ENCODE measurements around the gene TRPM2.

TRPM2 gene

GRCh38 chr21:44366586-44367211 is 13.3 kb downstream of the TRPM2 start:
- H3K9me3 Mint-ChIP-seq, result peaks cover 3% of the 10 kb centered on the region
- no peak overlapping the region for H3K4me3 Mint-ChIP-seq
- no peaks in the 10 kb centered on the region for H3K4me1 Mint-ChIP-seq (ENCODE audit: low read depth)

GRCh38 chr21:44368711-44369446 is 15.5 kb downstream of the TRPM2 start:
- Mint-ChIP-seq H3K27me3 (no peaks in the 10 kb centered on the region), H3K4me3 (no peak overlapping the region), H3K9me3 (peaks cover 3% of the 10 kb centered on the region), H3K36me3 (ENCODE audit: low read depth) (no peaks in the 10 kb centered on the region), H3K4me1 (ENCODE audit: low read depth) (peaks cover 4% of the 10 kb centered on the region), H3K27ac (no peak overlapping the region)

More at GRCh38 chr21:44366586-44367211, 13.3 kb downstream of the TRPM2 start:
- Mint-ChIP-seq H3K27ac (no peak overlapping the region), H3K36me3 (ENCODE audit: low read depth) (no peaks in the 10 kb centered on the region), H3K27me3 (no peaks in the 10 kb centered on the region)

GRCh38 chr21:44370027-44370735 is 16.8 kb downstream of the TRPM2 start:
- peaks cover 15% of the 10 kb centered on the region for H3K4me1 Mint-ChIP-seq (ENCODE audit: low read depth)
- peaks cover 3% of the 10 kb centered on the region for H3K9me3 Mint-ChIP-seq
- H3K27ac Mint-ChIP-seq, result no peak overlapping the region

GRCh38 chr21:44370786-44371410 is 17.5 kb downstream of the TRPM2 start:
- H3K36me3 Mint-ChIP-seq (ENCODE audit: low read depth), result no peaks in the 10 kb centered on the region
- no peak overlapping the region for H3K4me3 Mint-ChIP-seq
- no peaks in the 10 kb centered on the region for H3K27me3 Mint-ChIP-seq
- peaks cover 22% of the 10 kb centered on the region for H3K4me1 Mint-ChIP-seq (ENCODE audit: low read depth)
- peaks cover 3% of the 10 kb centered on the region for H3K9me3 Mint-ChIP-seq
- H3K27ac Mint-ChIP-seq, result no peak overlapping the region

More at GRCh38 chr21:44370027-44370735, 16.8 kb downstream of the TRPM2 start:
- Mint-ChIP-seq H3K36me3 (ENCODE audit: low read depth) (no peaks in the 10 kb centered on the region), H3K27me3 (no peaks in the 10 kb centered on the region), H3K4me3 (no peak overlapping the region)

GRCh38 chr21:44371596-44371995 is 18.2 kb downstream of the TRPM2 start:
- peaks cover 3% of the 10 kb centered on the region for H3K9me3 Mint-ChIP-seq
- H3K36me3 Mint-ChIP-seq (ENCODE audit: low read depth), result no peaks in the 10 kb centered on the region
- H3K27me3 Mint-ChIP-seq, result no peaks in the 10 kb centered on the region
- H3K4me1 Mint-ChIP-seq (ENCODE audit: low read depth), result peaks cover 29% of the 10 kb centered on the region
- H3K4me3 Mint-ChIP-seq, result no peak overlapping the region
- H3K27ac Mint-ChIP-seq, result no peak overlapping the region

GRCh38 chr21:44372616-44373015 is 19.2 kb downstream of the TRPM2 start:
- no peaks in the 10 kb centered on the region for H3K27me3 Mint-ChIP-seq
- peaks cover 29% of the 10 kb centered on the region for H3K4me1 Mint-ChIP-seq (ENCODE audit: low read depth)
- H3K9me3 Mint-ChIP-seq, result peaks cover 3% of the 10 kb centered on the region
- no peak overlapping the region for H3K27ac Mint-ChIP-seq
- H3K4me3 Mint-ChIP-seq, result no peak overlapping the region
- H3K36me3 Mint-ChIP-seq (ENCODE audit: low read depth), result no peaks in the 10 kb centered on the region

- H3K36me3 Mint-ChIP-seq (ENCODE audit: low read depth), result no peaks in the 10 kb centered on the region
- no peaks in the 10 kb centered on the region for H3K27me3 Mint-ChIP-seq
- peak overlapping the region; percentile 4 for H3K4me3 Mint-ChIP-seq
- peaks cover 3% of the 10 kb centered on the region for H3K9me3 Mint-ChIP-seq
- H3K27ac Mint-ChIP-seq, result no peak overlapping the region
- peaks cover 29% of the 10 kb centered on the region for H3K4me1 Mint-ChIP-seq (ENCODE audit: low read depth)
These were observed 21.3 kb downstream of the TRPM2 start for GRCh38 chr21:44374601-44375280.

- peaks cover 29% of the 10 kb centered on the region for H3K4me1 Mint-ChIP-seq (ENCODE audit: low read depth)
- H3K27ac Mint-ChIP-seq, result no peak overlapping the region
- H3K36me3 Mint-ChIP-seq (ENCODE audit: low read depth), result no peaks in the 10 kb centered on the region
- H3K27me3 Mint-ChIP-seq, result no peaks in the 10 kb centered on the region
- H3K9me3 Mint-ChIP-seq, result peaks cover 3% of the 10 kb centered on the region
- peak overlapping the region; percentile 4 for H3K4me3 Mint-ChIP-seq
These were observed 21.8 kb downstream of the TRPM2 start for GRCh38 chr21:44375281-44375651.

GRCh38 chr21:44375761-44376241 is 22.4 kb downstream of the TRPM2 start:
- H3K4me1 Mint-ChIP-seq (ENCODE audit: low read depth), result peaks cover 29% of the 10 kb centered on the region
- H3K9me3 Mint-ChIP-seq, result peaks cover 3% of the 10 kb centered on the region
- H3K27me3 Mint-ChIP-seq, result no peaks in the 10 kb centered on the region
- no peak overlapping the region for H3K27ac Mint-ChIP-seq
- H3K36me3 Mint-ChIP-seq (ENCODE audit: low read depth), result no peaks in the 10 kb centered on the region
- H3K4me3 Mint-ChIP-seq, result no peak overlapping the region

- H3K27me3 Mint-ChIP-seq, result no peaks in the 10 kb centered on the region
- H3K36me3 Mint-ChIP-seq (ENCODE audit: low read depth), result no peaks in the 10 kb centered on the region
- no peak overlapping the region for H3K4me3 Mint-ChIP-seq
- H3K9me3 Mint-ChIP-seq, result no peaks in the 10 kb centered on the region
- H3K4me1 Mint-ChIP-seq (ENCODE audit: low read depth), result peaks cover 29% of the 10 kb centered on the region
- no peak overlapping the region for H3K27ac Mint-ChIP-seq
These were observed 23.2 kb downstream of the TRPM2 start for GRCh38 chr21:44376606-44377005.

- peaks cover 4% of the 10 kb centered on the region for H3K9me3 Mint-ChIP-seq
- H3K27ac Mint-ChIP-seq, result no peak overlapping the region
- peaks cover 29% of the 10 kb centered on the region for H3K4me1 Mint-ChIP-seq (ENCODE audit: low read depth)
- H3K4me3 Mint-ChIP-seq, result no peak overlapping the region
- no peaks in the 10 kb centered on the region for H3K27me3 Mint-ChIP-seq
- H3K36me3 Mint-ChIP-seq (ENCODE audit: low read depth), result peaks cover 7% of the 10 kb centered on the region
These were observed 23.9 kb downstream of the TRPM2 start for GRCh38 chr21:44377201-44377921.

GRCh38 chr21:44377922-44378645 is 24.7 kb downstream of the TRPM2 start:
- Mint-ChIP-seq H3K27ac (no peak overlapping the region), H3K9me3 (peaks cover 4% of the 10 kb centered on the region), H3K4me3 (no peak overlapping the region), H3K36me3 (ENCODE audit: low read depth) (peaks cover 13% of the 10 kb centered on the region), H3K27me3 (no peaks in the 10 kb centered on the region), H3K4me1 (ENCODE audit: low read depth) (peaks cover 29% of the 10 kb centered on the region)

- Mint-ChIP-seq H3K27me3 (no peaks in the 10 kb centered on the region), H3K4me1 (ENCODE audit: low read depth) (peaks cover 25% of the 10 kb centered on the region), H3K36me3 (ENCODE audit: low read depth) (peaks cover 21% of the 10 kb centered on the region), H3K9me3 (peaks cover 8% of the 10 kb centered on the region), H3K27ac (no peak overlapping the region), H3K4me3 (no peak overlapping the region)
These were observed 25.5 kb downstream of the TRPM2 start for GRCh38 chr21:44378646-44379514.
